HepG2 (cell line): ENCODE results near the gene PFDN1. TPM values are rescaled to one million over a fixed set of nuclear protein-coding genes. Genes with fewer than 3 reads are reported as not detected.

Experiments used
- ATAC-seq: fragments of 200-7000 bp; cut with Tn5 transposase; 3 replicates; pipeline ENCODE4 v1.9.1; 2020; ENCODE audit warnings: mild to moderate bottlenecking, moderate library complexity
- BruUV-seq: library from RNA; stranded (reverse); fragments of 400-500 nt; replicated peaks from 2 replicates; lab custom pipeline; 2021; lab: Mats Ljungman, UMichigan
- CTCF ChIA-PET: fragments of 300-600 bp; formaldehyde crosslinking; extraction: SDS; loops from one replicate; lab custom pipeline; 2021; ENCODE audit warnings: low total read pairs, inconsistent platforms, low intra/inter-chr PET ratio; lab: Yijun Ruan, JAX
- POLR2A ChIA-PET: fragments of 350-600 bp; sonication (Branson Sonifier 250); formaldehyde crosslinking; loops from one replicate; lab custom pipeline; 2020; ENCODE audit warnings: antibody characterized with exemption, inconsistent platforms; lab: Yijun Ruan, JAX
- DNase-seq: peaks from one replicate; pipeline ENCODE4 v3.0.0-alpha.2; 2015; ENCODE audit warnings: low spot score
- FAIRE-seq: peaks from 3 replicates; lab custom pipeline; 2011; peaks lifted over from hg19 to GRCh38; lab: Jason Lieb, UNC
- H2AFZ ChIP-seq: one replicate; pipeline ENCODE4 v1.6.1; 2011; ENCODE audit warnings: low read length, inconsistent platforms
- H3K27ac ChIP-seq: fragments of 300-600 bp; 3 replicates; pipeline ENCODE4 v1.8.0; 2011; ENCODE audit warnings: mixed run types, mild to moderate bottlenecking, mixed read lengths, low read length, inconsistent platforms; ENCODE audit not compliant: insufficient read depth; ENCODE audit errors: extremely low read length
- H3K27me3 ChIP-seq, 2 experiments: fragments of 200-600 bp in 1 of 2; 2 replicates in 1 of 2; 3 replicates in 1 of 2; pipeline versions ENCODE4 v1.6.0 to v1.8.0; 2011; ENCODE audit warnings: low read length in 2 of 2, mild to moderate bottlenecking in 2 of 2, moderate library complexity in 2 of 2, inconsistent platforms in 1 of 2; ENCODE audit not compliant: insufficient read depth in 2 of 2, control insufficient read depth in 1 of 2
- H3K36me3 ChIP-seq, 2 experiments: fragments of 200-600 bp in 1 of 2; replicated peaks in 1 of 2; 2 replicates in 1 of 2; 3 replicates in 1 of 2; pipeline versions ENCODE4 v1.5.1 to v1.8.0; 2011; ENCODE audit warnings: low read length in 2 of 2, inconsistent platforms in 1 of 2; ENCODE audit not compliant: insufficient read depth in 2 of 2, control insufficient read depth in 1 of 2
- H3K4me1 ChIP-seq: 2 replicates; pipeline ENCODE4 v1.5.1; 2012; ENCODE audit warnings: low read length, inconsistent platforms; ENCODE audit not compliant: insufficient read depth
- H3K4me2 ChIP-seq: 2 replicates; pipeline ENCODE4 v1.6.0; 2011; ENCODE audit warnings: low read depth, low read length, inconsistent platforms
- H3K4me3 ChIP-seq, 3 experiments: fragments of 200-600 bp in 1 of 3; sonication (generic), shearing (Covaris generic) in 1 of 3; replicated peaks in 1 of 3; 2 replicates each; pipeline ENCODE4 v1.5.1; 2011 to 2016; ENCODE audit warnings: low read length in 3 of 3, inconsistent platforms in 2 of 3, low read depth in 2 of 3, mild to moderate bottlenecking in 2 of 3, control low read depth in 1 of 3, mixed read lengths in 1 of 3; ENCODE audit not compliant: insufficient read depth in 1 of 3
- H3K79me2 ChIP-seq: one replicate; pipeline ENCODE4 v1.6.1; 2011; ENCODE audit warnings: low read length, inconsistent platforms; ENCODE audit not compliant: insufficient read depth
- H3K9ac ChIP-seq: 2 replicates; pipeline ENCODE4 v1.6.0; 2011; ENCODE audit warnings: mild to moderate bottlenecking, low read depth, low read length, inconsistent platforms; ENCODE audit not compliant: insufficient read depth
- H3K9me3 ChIP-seq: 2 replicates; pipeline ENCODE4 v1.5.1; 2012; ENCODE audit warnings: mild to moderate bottlenecking, low read length
- H4K20me1 ChIP-seq: 2 replicates; pipeline ENCODE4 v1.6.0; 2011; ENCODE audit warnings: inconsistent platforms, mild to moderate bottlenecking, low read length, moderate library complexity; ENCODE audit not compliant: insufficient read depth
- FLYWCH1 ChIP-seq: sonication (generic); formaldehyde crosslinking; IDR thresholded peaks from 2 replicates; pipeline ENCODE4 v1.8.1; 2023; ENCODE audit warnings: mild to moderate bottlenecking, missing genetic modification reagents
- ZBED4 ChIP-seq: sonication (generic); formaldehyde crosslinking; IDR thresholded peaks from 2 replicates; pipeline ENCODE4 v1.4.0; 2020; ENCODE audit warnings: missing genetic modification reagents, borderline replicate concordance
- ZEB1 ChIP-seq: IDR thresholded peaks from 2 replicates; pipeline ENCODE4 v1.6.1; 2012; ENCODE audit warnings: mild to moderate bottlenecking, low read depth, inconsistent platforms; ENCODE audit not compliant: insufficient replicate concordance
- ZNF281 ChIP-seq: sonication (generic); formaldehyde crosslinking; IDR thresholded peaks from 2 replicates; pipeline ENCODE4 v1.4.0; 2020; ENCODE audit warnings: missing genetic modification reagents, borderline replicate concordance
- ZNF430 ChIP-seq: sonication (generic); formaldehyde crosslinking; IDR thresholded peaks from 2 replicates; pipeline ENCODE4 v1.9.0; 2021; ENCODE audit warnings: mild to moderate bottlenecking, missing genetic modification reagents
- ZNF746 ChIP-seq: sonication (generic); formaldehyde crosslinking; IDR thresholded peaks from 2 replicates; pipeline ENCODE4 v1.8.0; 2022; ENCODE audit warnings: mild to moderate bottlenecking, missing genetic modification reagents
- WGBS: methylation state at CpG from one replicate; pipeline ENCODE4 v1.1.6; 2017; ENCODE audit warnings: low lambda C conversion rate; 5-methylcytosine and 5-hydroxymethylcytosine counted together
- in situ Hi-C: cut with HindIII; loops from 2 replicates; pipeline ENCODE4 v1.10.0; 2017; ENCODE audit warnings: low pct_unique_long_range_greater_than_20kb; ENCODE audit not compliant: extremely low pct_ligation_motif_present
- intact Hi-C: fragments of 100-400 bp; cut with micrococcal nuclease; formaldehyde crosslinking; loops from one replicate; pipeline ENCODE4 v1.10.0; 2022; ENCODE audit not compliant: unreplicated experiment
- polyA plus RNA-seq, 8 experiments: library from polyadenylated mRNA; depleted of rRNA in 3 of 8; stranded (reverse) in 7 of 8; unstranded in 1 of 8; fragments of >200 nt; fragmentation: Illumina TruSeq in 4 of 8; extraction: Trizol in 4 of 8; gene quantifications; 2 replicates each; pipeline versions ENCODE4 v1.2.1 to v1.2.3, GENCODE V29; 2011 to 2016; ENCODE audit warnings: low read depth in 4 of 8, missing spikeins in 1 of 8, mixed read lengths in 1 of 8; ENCODE audit not compliant: insufficient read depth in 1 of 8
- total RNA-seq, 5 experiments: library from RNA; depleted of rRNA; stranded (reverse); fragments of >200 nt; fragmentation: Illumina TruSeq; extraction: Trizol; gene quantifications; 2 replicates each; pipeline ENCODE4 v1.2.3, GENCODE V29; 2016; ENCODE audit warnings: low read depth in 1 of 5

PFDN1 gene
- total and polyA plus RNA-seq, 2 of the 13 experiments (the other 11 are each of a cell fraction or from before 2014, with no cell fraction given): 67.2 to 70.8 TPM

GRCh38 chr5:140265845-140266244 lies 37.1 kb downstream of the PFDN1 start (continued):
- no peak for TF ChIP-seq ZNF281 (CRISPR knock-in tag)

GRCh38 chr5:140262839-140263238 lies 40.1 kb downstream of the PFDN1 start:
- ChIA-PET CTCF (no interaction called here), POLR2A (no interaction called here)
- ATAC-seq (no peak), FAIRE-seq (no peak), DNase-seq (no peak)
- BruUV-seq: no TSS peak
- Histone ChIP-seq H4K20me1 (peaks cover 2% of the 10 kb centered on the region; the same call in 1 of the 2 replicates), H3K36me3 (peaks cover 6 to 16% of the 10 kb centered on the region in 2 experiments; a peak in 4 of 5 replicates), H3K4me2 (no peak overlapping the region), H2AFZ (no peak overlapping the region), H3K79me2 (peaks cover 45% of the 10 kb centered on the region), H3K9ac (no peak overlapping the region), H3K4me1 (peaks cover 49% of the 10 kb centered on the region), H3K27me3 (no peaks in the 10 kb centered on the region), H3K27ac (no peak overlapping the region), H3K9me3 (no peaks in the 10 kb centered on the region), H3K4me3 (no peak overlapping the region)
- in situ Hi-C loops (no loop called here), intact Hi-C loops (loop anchor here (5.0 kb wide), 2 partner anchors 39 to 84 kb away; partner anchors contain the start of genes HBEGF and PFDN1)
- TF ChIP-seq ZBED4 (CRISPR knock-in tag) (no peak), ZEB1 (no peak), ZNF746 (no peak), ZNF430 (no peak), FLYWCH1 (no peak)
- 94% methylated on average over 3 of the region's 3 CpGs for WGBS
